Measurements from ENCODE around the gene GSTK1.

- TF ChIP-seq CTCF (IDR thresholded peaks at IDR 0.05) (no peak), POLR2A (IDR thresholded peaks at IDR 0.05) (no peak)
Measured at GRCh38 chr7:143285470-143285778, 22.2 kb downstream of the GSTK1 start.
